ENCODE results near the gene WASF1.

Gene WASF1

DNA sequence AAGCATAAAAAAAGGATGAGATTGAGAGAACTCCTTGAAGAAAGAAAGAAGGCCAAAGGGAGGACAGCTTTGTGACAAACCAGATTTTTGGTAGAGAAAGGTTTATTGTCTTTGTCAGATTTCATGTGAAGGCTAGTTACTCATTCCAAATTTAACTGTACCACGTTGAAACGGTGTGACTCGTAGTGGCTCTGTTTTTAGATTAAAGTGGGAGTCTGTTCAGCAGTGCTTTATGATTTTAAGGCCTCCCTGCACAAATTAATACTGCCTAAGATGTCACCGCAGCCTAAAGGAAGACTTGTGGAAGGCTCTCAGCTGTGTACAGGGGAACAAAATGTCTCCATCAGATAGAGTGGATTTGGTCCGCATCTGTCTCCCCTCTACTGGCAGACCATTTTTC lies 36.7 kb upstream of the WASF1 start:
- H3K18ac ChIP-seq (ENCODE audit: low read length) = no peak overlapping the region
- no peak overlapping the region for H2AFZ ChIP-seq (ENCODE audit: low read length)
- H2AK5ac ChIP-seq (ENCODE audit: low read depth, low read length) = no peak overlapping the region
- no peak overlapping the region for H2BK15ac ChIP-seq (ENCODE audit: low read length)
- H3K4me2 ChIP-seq (ENCODE audit: insufficient read depth, low read length, poor library complexity, severe bottlenecking) = no peak overlapping the region
- no peak overlapping the region for H3K9ac ChIP-seq (ENCODE audit: low read depth, low read length, poor library complexity)
- no peak overlapping the region for H3K4ac ChIP-seq (ENCODE audit: low read length)
- no peaks in the 10 kb centered on the region for H3K27me3 ChIP-seq (ENCODE audit: control insufficient read depth in 3 of 3, insufficient read depth in 3 of 3, low read depth in 1 of 3, low read length in 3 of 3)
- no peak overlapping the region for H2BK12ac ChIP-seq (ENCODE audit: low read length)
- H3K79me1 ChIP-seq (ENCODE audit: low read depth, low read length) = no peaks in the 10 kb centered on the region
- H2BK5ac ChIP-seq (ENCODE audit: low read length) = no peak overlapping the region
- no peak overlapping the region for H4K8ac ChIP-seq (ENCODE audit: low read depth, low read length)
- no peak overlapping the region for H3K4me3 ChIP-seq (ENCODE audit: low read length in 2 of 2)
- H3K14ac ChIP-seq (ENCODE audit: low read length) = no peak overlapping the region
- H3K9me3 ChIP-seq (replicated peaks in 1 of 2; ENCODE audit: control insufficient read depth in 2 of 2, insufficient read depth in 1 of 2, low read depth in 1 of 2, low read length in 2 of 2) = peaks cover 2 to 4% of the 10 kb centered on the region in 2 donors
- no peak overlapping the region for H3K23ac ChIP-seq (ENCODE audit: low read depth, low read length, poor library complexity)
- no peaks in the 10 kb centered on the region for H3K4me1 ChIP-seq (ENCODE audit: control insufficient read depth in 2 of 2, insufficient read depth in 1 of 2, low read depth in 1 of 2, low read length in 2 of 2)
- H3K27ac ChIP-seq (replicated peaks; ENCODE audit: low read length) = no peak overlapping the region
- H4K91ac ChIP-seq (ENCODE audit: low read depth, low read length, poor library complexity) = no peak overlapping the region
- H2BK120ac ChIP-seq (ENCODE audit: low read depth, low read length) = no peak overlapping the region
- H3K36me3 ChIP-seq (replicated peaks in 1 of 2; ENCODE audit: control insufficient read depth in 2 of 2, insufficient read depth in 2 of 2, low read length in 2 of 2) = peaks cover 7 to 96% of the 10 kb centered on the region in 2 donors
- WGBS, 2 donors (ENCODE audit: extremely low coverage in 2 of 2, insufficient read length in 2 of 2, insufficient replicate concordance in 1 of 2) = no CpG with 5 or more reads among the region's 5 CpGs
- DNase-seq (ENCODE audit: low spot score) = no peak

DNA sequence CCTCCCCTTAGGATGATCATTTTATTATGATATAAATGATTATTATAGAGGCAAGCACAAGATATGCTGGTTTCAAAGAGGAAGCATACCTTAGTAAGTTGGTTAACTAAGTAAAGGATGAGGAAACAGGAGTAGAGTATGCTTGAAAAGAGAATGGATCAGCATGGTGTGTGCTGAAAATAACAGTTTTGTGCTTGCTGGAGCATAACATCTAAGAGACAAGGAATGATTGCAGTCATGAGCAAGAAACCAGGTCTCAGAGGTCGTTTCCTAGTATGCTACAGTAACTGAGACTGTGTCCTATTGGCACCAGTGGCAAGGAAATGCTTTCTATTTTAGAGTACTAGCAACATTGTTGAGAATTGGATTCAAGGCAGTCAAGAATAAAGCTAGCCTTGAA lies 34.9 kb upstream of the WASF1 start:
- H2AFZ ChIP-seq (ENCODE audit: low read length) = no peak overlapping the region
- no peaks in the 10 kb centered on the region for H3K79me1 ChIP-seq (ENCODE audit: low read depth, low read length)
- H3K9ac ChIP-seq (ENCODE audit: low read depth, low read length, poor library complexity) = no peak overlapping the region
- peaks cover 5 to 98% of the 10 kb centered on the region in 2 donors for H3K36me3 ChIP-seq (replicated peaks in 1 of 2; ENCODE audit: control insufficient read depth in 2 of 2, insufficient read depth in 2 of 2, low read length in 2 of 2)
- H3K9me3 ChIP-seq (replicated peaks in 1 of 2; ENCODE audit: control insufficient read depth in 2 of 2, insufficient read depth in 1 of 2, low read depth in 1 of 2, low read length in 2 of 2) = peaks cover 0 to 2% of the 10 kb centered on the region in 2 donors
- H3K27ac ChIP-seq (replicated peaks; ENCODE audit: low read length) = no peak overlapping the region
- H3K4ac ChIP-seq (ENCODE audit: low read length) = no peak overlapping the region
- no peak overlapping the region for H2AK5ac ChIP-seq (ENCODE audit: low read depth, low read length)
- H2BK12ac ChIP-seq (ENCODE audit: low read length) = no peak overlapping the region
- no peak overlapping the region for H4K8ac ChIP-seq (ENCODE audit: low read depth, low read length)
- H2BK120ac ChIP-seq (ENCODE audit: low read depth, low read length) = no peak overlapping the region
- H3K27me3 ChIP-seq (ENCODE audit: control insufficient read depth in 3 of 3, insufficient read depth in 3 of 3, low read depth in 1 of 3, low read length in 3 of 3) = no peaks in the 10 kb centered on the region
- H3K18ac ChIP-seq (ENCODE audit: low read length) = no peak overlapping the region
- no peak for DNase-seq (ENCODE audit: low spot score)
- H3K14ac ChIP-seq (ENCODE audit: low read length) = no peak overlapping the region
- H4K91ac ChIP-seq (ENCODE audit: low read depth, low read length, poor library complexity) = no peak overlapping the region
- H3K4me3 ChIP-seq (ENCODE audit: low read length in 2 of 2) = no peak overlapping the region
- WGBS, 2 donors (ENCODE audit: extremely low coverage in 2 of 2, insufficient read length in 2 of 2, insufficient replicate concordance in 1 of 2) = no CpG with 5 or more reads among the region's 1 CpG
- H2BK5ac ChIP-seq (ENCODE audit: low read length) = no peak overlapping the region
- H3K4me1 ChIP-seq (ENCODE audit: control insufficient read depth in 2 of 2, insufficient read depth in 1 of 2, low read depth in 1 of 2, low read length in 2 of 2) = no peaks in the 10 kb centered on the region
- H3K4me2 ChIP-seq (ENCODE audit: insufficient read depth, low read length, poor library complexity, severe bottlenecking) = no peak overlapping the region
- no peak overlapping the region for H2BK15ac ChIP-seq (ENCODE audit: low read length)
- no peak overlapping the region for H3K23ac ChIP-seq (ENCODE audit: low read depth, low read length, poor library complexity)

DNA sequence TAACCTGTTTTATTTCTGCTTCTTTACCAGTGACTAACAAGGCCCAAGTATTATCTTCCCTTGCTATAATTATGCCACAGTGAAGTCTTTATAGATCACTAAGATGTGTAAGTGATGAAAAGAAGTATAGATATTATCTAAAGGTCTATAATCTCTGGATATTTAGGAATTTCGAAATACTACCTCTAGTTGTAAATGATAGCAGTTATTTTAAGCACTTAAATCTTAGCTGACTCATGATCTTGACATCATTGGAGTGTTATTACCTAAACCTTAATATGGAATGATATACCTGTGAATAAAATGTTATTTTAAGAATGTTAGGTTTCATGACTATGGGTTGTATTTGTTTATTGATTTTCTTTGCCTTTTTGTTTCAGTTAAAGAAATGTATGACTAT lies 32.3 kb upstream of the WASF1 start:
- Histone ChIP-seq H2AFZ (ENCODE audit: low read length) (no peak overlapping the region), H3K27ac (replicated peaks; ENCODE audit: low read length) (no peak overlapping the region), H3K4me1 (ENCODE audit: control insufficient read depth in 2 of 2, insufficient read depth in 1 of 2, low read depth in 1 of 2, low read length in 2 of 2) (no peaks in the 10 kb centered on the region), H2AK5ac (ENCODE audit: low read depth, low read length) (no peak overlapping the region), H2BK12ac (ENCODE audit: low read length) (no peak overlapping the region), H2BK120ac (ENCODE audit: low read depth, low read length) (no peak overlapping the region), H3K36me3 (replicated peaks in 1 of 2; ENCODE audit: control insufficient read depth in 2 of 2, insufficient read depth in 2 of 2, low read length in 2 of 2) (peaks cover 5 to 94% of the 10 kb centered on the region in 2 donors), H3K79me1 (ENCODE audit: low read depth, low read length) (no peaks in the 10 kb centered on the region), H2BK15ac (ENCODE audit: low read length) (no peak overlapping the region), H3K9me3 (replicated peaks in 1 of 2; ENCODE audit: control insufficient read depth in 2 of 2, insufficient read depth in 1 of 2, low read depth in 1 of 2, low read length in 2 of 2) (peaks cover 0 to 2% of the 10 kb centered on the region in 2 donors), H3K27me3 (ENCODE audit: control insufficient read depth in 3 of 3, insufficient read depth in 3 of 3, low read depth in 1 of 3, low read length in 3 of 3) (no peaks in the 10 kb centered on the region), H3K4me3 (ENCODE audit: low read length in 2 of 2) (no peak overlapping the region), H3K18ac (ENCODE audit: low read length) (no peak overlapping the region), H3K9ac (ENCODE audit: low read depth, low read length, poor library complexity) (no peak overlapping the region), H3K4ac (ENCODE audit: low read length) (no peak overlapping the region), H3K23ac (ENCODE audit: low read depth, low read length, poor library complexity) (no peak overlapping the region), H3K4me2 (ENCODE audit: insufficient read depth, low read length, poor library complexity, severe bottlenecking) (no peak overlapping the region), H4K91ac (ENCODE audit: low read depth, low read length, poor library complexity) (no peak overlapping the region), H4K8ac (ENCODE audit: low read depth, low read length) (no peak overlapping the region), H3K14ac (ENCODE audit: low read length) (no peak overlapping the region), H2BK5ac (ENCODE audit: low read length) (no peak overlapping the region)
- no peak for DNase-seq (ENCODE audit: low spot score)
- no CpG with 5 or more reads among the region's 1 CpG for WGBS, 2 donors (ENCODE audit: extremely low coverage in 2 of 2, insufficient read length in 2 of 2, insufficient replicate concordance in 1 of 2)

DNA sequence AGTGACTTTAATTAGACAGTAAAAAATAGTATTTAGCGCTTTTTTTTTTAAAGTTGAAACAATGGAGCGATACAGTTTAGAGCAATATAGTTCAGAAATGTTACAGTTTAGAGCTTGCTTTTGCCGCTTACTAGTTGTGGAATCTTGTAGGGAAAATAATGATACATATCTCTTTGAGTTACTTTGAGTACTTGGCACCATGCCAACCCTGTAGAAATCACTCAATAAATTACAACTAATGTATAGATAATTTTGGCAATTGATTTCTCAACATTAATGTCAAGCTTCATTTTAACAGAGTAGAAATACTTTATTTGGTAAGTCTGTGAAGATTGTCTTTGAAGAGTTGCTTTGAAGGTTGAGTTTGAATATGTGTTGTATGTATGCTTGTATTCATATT lies 28.2 kb upstream of the WASF1 start:
- no CpG with 5 or more reads among the region's 3 CpGs for WGBS, 2 donors (ENCODE audit: extremely low coverage in 2 of 2, insufficient read length in 2 of 2, insufficient replicate concordance in 1 of 2)

More for the DNA sequence above, 28.2 kb upstream of the WASF1 start:
- no peak overlapping the region for H3K4ac ChIP-seq (ENCODE audit: low read length)
- H2BK12ac ChIP-seq (ENCODE audit: low read length) = no peak overlapping the region
- H3K23ac ChIP-seq (ENCODE audit: low read depth, low read length, poor library complexity) = no peak overlapping the region
- H2AK5ac ChIP-seq (ENCODE audit: low read depth, low read length) = no peak overlapping the region
- H2BK120ac ChIP-seq (ENCODE audit: low read depth, low read length) = no peak overlapping the region
- DNase-seq (ENCODE audit: low spot score) = no peak
- no peaks in the 10 kb centered on the region for H3K4me1 ChIP-seq (ENCODE audit: control insufficient read depth in 2 of 2, insufficient read depth in 1 of 2, low read depth in 1 of 2, low read length in 2 of 2)
- no peak overlapping the region for H2BK5ac ChIP-seq (ENCODE audit: low read length)
- H3K9me3 ChIP-seq (replicated peaks in 1 of 2; ENCODE audit: control insufficient read depth in 2 of 2, insufficient read depth in 1 of 2, low read depth in 1 of 2, low read length in 2 of 2) = peaks cover 0 to 2% of the 10 kb centered on the region in 2 donors
- H3K9ac ChIP-seq (ENCODE audit: low read depth, low read length, poor library complexity) = no peak overlapping the region
- no peak overlapping the region for H4K91ac ChIP-seq (ENCODE audit: low read depth, low read length, poor library complexity)
- peaks cover 5 to 62% of the 10 kb centered on the region in 2 donors for H3K36me3 ChIP-seq (replicated peaks in 1 of 2; ENCODE audit: control insufficient read depth in 2 of 2, insufficient read depth in 2 of 2, low read length in 2 of 2)
- H2AFZ ChIP-seq (ENCODE audit: low read length) = no peak overlapping the region
- H3K4me2 ChIP-seq (ENCODE audit: insufficient read depth, low read length, poor library complexity, severe bottlenecking) = no peak overlapping the region
- H3K14ac ChIP-seq (ENCODE audit: low read length) = no peak overlapping the region
- no peak overlapping the region for H4K8ac ChIP-seq (ENCODE audit: low read depth, low read length)
- no peaks in the 10 kb centered on the region for H3K27me3 ChIP-seq (ENCODE audit: control insufficient read depth in 3 of 3, insufficient read depth in 3 of 3, low read depth in 1 of 3, low read length in 3 of 3)
- no peak overlapping the region for H3K18ac ChIP-seq (ENCODE audit: low read length)
- no peak overlapping the region for H3K4me3 ChIP-seq (ENCODE audit: low read length in 2 of 2)
- H3K27ac ChIP-seq (replicated peaks; ENCODE audit: low read length) = no peak overlapping the region
- H2BK15ac ChIP-seq (ENCODE audit: low read length) = no peak overlapping the region
- no peaks in the 10 kb centered on the region for H3K79me1 ChIP-seq (ENCODE audit: low read depth, low read length)
